Measurements from ENCODE around the gene NDUFAF5. TPM values are rescaled to one million over a fixed set of nuclear protein-coding genes. Genes with fewer than 3 reads are reported as not detected.

Gene NDUFAF5
- 30.5 to 34.2 TPM (median 32.6 TPM) in 5 replicates for total RNA-seq (2022; extraction: Qiagen RNA extraction)

GRCh38 chr20:13784893-13785715 lies at the start of gene NDUFAF5, which contains the start of gene ESF1:
Gene NDUFAF5 (plus strand): TSS chr20:13785028. CDS start chr20:13785069, 41 bp downstream.
Gene ESF1 (minus strand): TSS chr20:13784919. CDS start chr20:13783140, 1,779 bp downstream.

Other genes with a start within 250 kb of the NDUFAF5 start
- gene TASP1, start 146.1 kb upstream of the NDUFAF5 start, total RNA-seq (2022; extraction: Qiagen RNA extraction), result 7.8 to 11.8 TPM (median 10.4 TPM) in 5 replicates
- 19.9 to 34.5 TPM (median 22.4 TPM) in 5 replicates for gene ESF1, start 109 bp upstream of the NDUFAF5 start, total RNA-seq (2022; extraction: Qiagen RNA extraction)
- gene SEL1L2, start 205.6 kb downstream of the NDUFAF5 start, total RNA-seq (2022; extraction: Qiagen RNA extraction), result not detected in 5 replicates
- gene MACROD2, start 210.5 kb downstream of the NDUFAF5 start, total RNA-seq (2022; extraction: Qiagen RNA extraction), result 0.23 to 0.92 TPM (median 0.61 TPM) in 5 replicates